ENCODE measurements around the gene TRPC4AP. TPM values are rescaled to one million over a fixed set of nuclear protein-coding genes. Genes with fewer than 3 reads are reported as not detected.

The TRPC4AP gene
- polyA plus RNA-seq, 2 of the 4 experiments (the other 2 are of a cell fraction) = 51.4 to 55.3 TPM

GRCh38 chr20:34974246-34974645 is 118.4 kb downstream of the TRPC4AP start:
- Histone ChIP-seq H3K27ac (no peak overlapping the region), H3K4me3 (no peak overlapping the region), H3K4me2 (no peak overlapping the region), H3K9me3 (no peaks in the 10 kb centered on the region), H3K4me1 (no peaks in the 10 kb centered on the region)
- FAIRE-seq (no peak), DNase-seq (ENCODE audit: low read depth in 1 of 2, low spot score in 1 of 2) (no peak), ATAC-seq (no peak)
- 47% methylated on average over 4 of the region's 4 CpGs for WGBS (ENCODE audit: missing lambda C conversion rate)
- ChIA-PET POLR2A (no interaction called here), CTCF (interaction anchor here (0.7 to 2.1 kb wide), 5 partner anchors 12 to 289 kb away, joined by 4 to 9 read pairs (median 4); no protein-coding TSS in a partner anchor)
- TF ChIP-seq POLR2A (IDR thresholded peaks at IDR 0.05; ENCODE audit: low read length) (no peak), GATA3 (IDR thresholded peaks at IDR 0.05; ENCODE audit: borderline replicate concordance) (no peak), HOXB5 (CRISPR knock-in tag; IDR thresholded peaks at IDR 0.05) (no peak), NPAS2 (CRISPR knock-in tag; IDR thresholded peaks at IDR 0.05; ENCODE audit: borderline replicate concordance) (no peak), HOXB13 (CRISPR knock-in tag; IDR thresholded peaks at IDR 0.05; ENCODE audit: low read depth) (no peak), ZSCAN20 (CRISPR knock-in tag; IDR thresholded peaks at IDR 0.05) (no peak), KDM1A (IDR thresholded peaks at IDR 0.05; ENCODE audit: low read depth) (no peak), FOXS1 (CRISPR knock-in tag; IDR thresholded peaks at IDR 0.05) (no peak), RNF2 (IDR thresholded peaks at IDR 0.05; ENCODE audit: borderline replicate concordance, low read depth) (no peak), TFCP2L1 (CRISPR knock-in tag; IDR thresholded peaks at IDR 0.05) (no peak), JUNB (IDR thresholded peaks at IDR 0.05) (no peak), RARB (CRISPR knock-in tag; IDR thresholded peaks at IDR 0.05) (no peak), HEYL (CRISPR knock-in tag; IDR thresholded peaks at IDR 0.05) (no peak)
- TF ChIP-seq, protein P1, sequence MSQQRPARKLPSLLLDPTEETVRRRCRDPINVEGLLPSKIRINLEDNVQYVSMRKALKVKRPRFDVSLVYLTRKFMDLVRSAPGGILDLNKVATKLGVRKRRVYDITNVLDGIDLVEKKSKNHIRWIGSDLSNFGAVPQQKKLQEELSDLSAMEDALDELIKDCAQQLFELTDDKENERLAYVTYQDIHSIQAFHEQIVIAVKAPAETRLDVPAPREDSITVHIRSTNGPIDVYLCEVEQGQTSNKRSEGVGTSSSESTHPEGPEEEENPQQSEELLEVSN (IDR thresholded peaks at IDR 0.05; ENCODE audit: borderline replicate concordance, low read depth) = no peak
- TF ChIP-seq, protein P2, sequence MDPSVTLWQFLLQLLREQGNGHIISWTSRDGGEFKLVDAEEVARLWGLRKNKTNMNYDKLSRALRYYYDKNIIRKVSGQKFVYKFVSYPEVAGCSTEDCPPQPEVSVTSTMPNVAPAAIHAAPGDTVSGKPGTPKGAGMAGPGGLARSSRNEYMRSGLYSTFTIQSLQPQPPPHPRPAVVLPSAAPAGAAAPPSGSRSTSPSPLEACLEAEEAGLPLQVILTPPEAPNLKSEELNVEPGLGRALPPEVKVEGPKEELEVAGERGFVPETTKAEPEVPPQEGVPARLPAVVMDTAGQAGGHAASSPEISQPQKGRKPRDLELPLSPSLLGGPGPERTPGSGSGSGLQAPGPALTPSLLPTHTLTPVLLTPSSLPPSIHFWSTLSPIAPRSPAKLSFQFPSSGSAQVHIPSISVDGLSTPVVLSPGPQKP (IDR thresholded peaks at IDR 0.05; ENCODE audit: low read depth, low read length) = no peak
- TF ChIP-seq, protein P3, sequence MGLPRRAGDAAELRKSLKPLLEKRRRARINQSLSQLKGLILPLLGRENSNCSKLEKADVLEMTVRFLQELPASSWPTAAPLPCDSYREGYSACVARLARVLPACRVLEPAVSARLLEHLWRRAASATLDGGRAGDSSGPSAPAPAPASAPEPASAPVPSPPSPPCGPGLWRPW (IDR thresholded peaks at IDR 0.05) = no peak
- TF ChIP-seq, protein P4, sequence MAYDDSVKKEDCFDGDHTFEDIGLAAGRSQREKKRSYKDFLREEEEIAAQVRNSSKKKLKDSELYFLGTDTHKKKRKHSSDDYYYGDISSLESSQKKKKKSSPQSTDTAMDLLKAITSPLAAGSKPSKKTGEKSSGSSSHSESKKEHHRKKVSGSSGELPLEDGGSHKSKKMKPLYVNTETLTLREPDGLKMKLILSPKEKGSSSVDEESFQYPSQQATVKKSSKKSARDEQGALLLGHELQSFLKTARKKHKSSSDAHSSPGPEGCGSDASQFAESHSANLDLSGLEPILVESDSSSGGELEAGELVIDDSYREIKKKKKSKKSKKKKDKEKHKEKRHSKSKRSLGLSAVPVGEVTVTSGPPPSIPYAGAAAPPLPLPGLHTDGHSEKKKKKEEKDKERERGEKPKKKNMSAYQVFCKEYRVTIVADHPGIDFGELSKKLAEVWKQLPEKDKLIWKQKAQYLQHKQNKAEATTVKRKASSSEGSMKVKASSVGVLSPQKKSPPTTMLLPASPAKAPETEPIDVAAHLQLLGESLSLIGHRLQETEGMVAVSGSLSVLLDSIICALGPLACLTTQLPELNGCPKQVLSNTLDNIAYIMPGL (CRISPR knock-in tag; IDR thresholded peaks at IDR 0.05; ENCODE audit: borderline replicate concordance) = no peak

GRCh38 chr20:34971561-34972235 is 120.9 kb downstream of the TRPC4AP start:
- no peak for ATAC-seq
- no peak for FAIRE-seq
- ChIA-PET POLR2A (interaction anchor here (1.4 kb wide), 1 partner anchor 16 kb away, joined by 3 read pairs; no protein-coding TSS in a partner anchor), CTCF (interaction anchor here (0.9 to 2.3 kb wide), 3 partner anchors 70 to 99 kb away, joined by 3 to 11 read pairs (median 3); partner anchors contain the start of gene GGT7)
- no peaks in the 10 kb centered on the region for H3K4me1 ChIP-seq
- DNase-seq (ENCODE audit: low read depth in 1 of 2, low spot score in 1 of 2) = no peak
- 74% methylated on average over 10 of the region's 10 CpGs for WGBS (ENCODE audit: missing lambda C conversion rate)
- H3K27ac ChIP-seq = no peak overlapping the region
- no peak overlapping the region for H3K4me2 ChIP-seq
- no peaks in the 10 kb centered on the region for H3K9me3 ChIP-seq
- no peak overlapping the region for H3K4me3 ChIP-seq
- no peak for TF ChIP-seq RARB (CRISPR knock-in tag; IDR thresholded peaks at IDR 0.05)
- TF ChIP-seq RAD21 (conservative IDR thresholded peaks at IDR 0.05 in 1 of 2, IDR thresholded peaks at IDR 0.05 in 1 of 2) = no peak
- TF ChIP-seq CBX8 (IDR thresholded peaks at IDR 0.05) = no peak
- no peak for TF ChIP-seq TFCP2L1 (CRISPR knock-in tag; IDR thresholded peaks at IDR 0.05)
- TF ChIP-seq, protein P2 (IDR thresholded peaks at IDR 0.05; ENCODE audit: low read depth, low read length) = no peak
- TF ChIP-seq TP53 (CRISPR knock-in tag; IDR thresholded peaks at IDR 0.05) = no peak
- TF ChIP-seq, protein P5, sequence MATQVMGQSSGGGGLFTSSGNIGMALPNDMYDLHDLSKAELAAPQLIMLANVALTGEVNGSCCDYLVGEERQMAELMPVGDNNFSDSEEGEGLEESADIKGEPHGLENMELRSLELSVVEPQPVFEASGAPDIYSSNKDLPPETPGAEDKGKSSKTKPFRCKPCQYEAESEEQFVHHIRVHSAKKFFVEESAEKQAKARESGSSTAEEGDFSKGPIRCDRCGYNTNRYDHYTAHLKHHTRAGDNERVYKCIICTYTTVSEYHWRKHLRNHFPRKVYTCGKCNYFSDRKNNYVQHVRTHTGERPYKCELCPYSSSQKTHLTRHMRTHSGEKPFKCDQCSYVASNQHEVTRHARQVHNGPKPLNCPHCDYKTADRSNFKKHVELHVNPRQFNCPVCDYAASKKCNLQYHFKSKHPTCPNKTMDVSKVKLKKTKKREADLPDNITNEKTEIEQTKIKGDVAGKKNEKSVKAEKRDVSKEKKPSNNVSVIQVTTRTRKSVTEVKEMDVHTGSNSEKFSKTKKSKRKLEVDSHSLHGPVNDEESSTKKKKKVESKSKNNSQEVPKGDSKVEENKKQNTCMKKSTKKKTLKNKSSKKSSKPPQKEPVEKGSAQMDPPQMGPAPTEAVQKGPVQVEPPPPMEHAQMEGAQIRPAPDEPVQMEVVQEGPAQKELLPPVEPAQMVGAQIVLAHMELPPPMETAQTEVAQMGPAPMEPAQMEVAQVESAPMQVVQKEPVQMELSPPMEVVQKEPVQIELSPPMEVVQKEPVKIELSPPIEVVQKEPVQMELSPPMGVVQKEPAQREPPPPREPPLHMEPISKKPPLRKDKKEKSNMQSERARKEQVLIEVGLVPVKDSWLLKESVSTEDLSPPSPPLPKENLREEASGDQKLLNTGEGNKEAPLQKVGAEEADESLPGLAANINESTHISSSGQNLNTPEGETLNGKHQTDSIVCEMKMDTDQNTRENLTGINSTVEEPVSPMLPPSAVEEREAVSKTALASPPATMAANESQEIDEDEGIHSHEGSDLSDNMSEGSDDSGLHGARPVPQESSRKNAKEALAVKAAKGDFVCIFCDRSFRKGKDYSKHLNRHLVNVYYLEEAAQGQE (IDR thresholded peaks at IDR 0.05) = no peak
- TF ChIP-seq MAZ (IDR thresholded peaks at IDR 0.05; ENCODE audit: borderline replicate concordance, low read depth, low read length) = no peak
- TF ChIP-seq, protein P3 (IDR thresholded peaks at IDR 0.05) = no peak
- no peak for TF ChIP-seq HDAC2 (IDR thresholded peaks at IDR 0.05)
- TF ChIP-seq CHD2 (IDR thresholded peaks at IDR 0.05; ENCODE audit: low read length, partially characterized antibody) = no peak
- TF ChIP-seq FOXS1 (CRISPR knock-in tag; IDR thresholded peaks at IDR 0.05) = no peak
- TF ChIP-seq CEBPB (IDR thresholded peaks at IDR 0.05) = no peak
